ENCODE measurements around the gene OSER1.

GRCh38 chr20:44228465-44229258 is 18.1 kb upstream of the OSER1 start:
- TF ChIP-seq POLR2A (IDR thresholded peaks at IDR 0.05) (no peak), CTCF (IDR thresholded peaks at IDR 0.05) (no peak)

All from right lobe of liver (tissue), 4 donors.